Measurements from ENCODE around the gene B4GALT4. TPM values are rescaled to one million over a fixed set of nuclear protein-coding genes. Genes with fewer than 3 reads are reported as not detected.

Gene B4GALT4
- total and polyA plus RNA-seq, 11 donors, result 8.1 to 15.9 (median 12.1) TPM

DNA sequence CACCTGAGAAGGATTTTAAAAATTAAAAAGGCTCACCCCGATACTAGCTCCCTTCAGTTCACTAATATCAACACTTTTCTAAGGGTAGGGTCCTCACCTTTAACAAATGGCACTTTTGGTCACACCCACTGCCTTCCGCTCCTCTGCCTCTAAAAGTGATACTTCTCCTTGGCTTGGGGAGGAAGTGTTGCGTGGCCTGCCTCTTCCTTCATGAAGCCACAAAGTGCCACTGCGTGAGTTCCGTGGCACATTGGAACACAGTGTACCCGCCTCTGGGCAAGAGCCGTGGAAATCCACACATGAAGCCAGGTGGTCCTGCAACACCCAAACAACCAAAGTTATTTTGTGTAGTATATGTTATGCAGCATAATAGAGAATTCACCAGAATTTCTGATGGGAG lies 3.9 kb downstream of the B4GALT4 start:
- TF ChIP-seq CTCF (IDR thresholded peaks at IDR 0.05), result no peak
- no peak for TF ChIP-seq POLR2A (IDR thresholded peaks at IDR 0.05)
- Histone ChIP-seq H3K9me3 (no peaks in the 10 kb centered on the region), H3K4me1 (peaks cover 0 to 54% (median 25%) of the 10 kb centered on the region in 12 donors), H3K4me3 (no peak overlapping the region), H3K27ac (peak overlapping the region in 1 of 12 donors; percentile 23), H3K27me3 (no peaks in the 10 kb centered on the region), H3K36me3 (peaks cover 0 to 51% (median 39%) of the 10 kb centered on the region in 9 donors)
- intact Hi-C loops (cut with DNase I), result loop anchor here in 1 of 10 donors (10.0 kb wide), 1 partner anchor 352 kb away; no protein-coding TSS in a partner anchor
- WGBS, 4 donors, result 81 to 94% (median 93%) methylated on average over 7 of the region's 7 CpGs
- no peak for ATAC-seq
- DNase-seq, result no peak

GRCh38 chr3:119235151-119235550 lies 5.5 kb downstream of the B4GALT4 start:
- Histone ChIP-seq H3K4me3 (no peak overlapping the region), H3K27me3 (no peaks in the 10 kb centered on the region), H3K27ac (peak overlapping the region in 1 of 12 donors; percentile 10), H3K4me1 (peaks cover 0 to 45% (median 17%) of the 10 kb centered on the region in 12 donors), H3K9me3 (no peaks in the 10 kb centered on the region), H3K36me3 (peaks cover 0 to 62% (median 45%) of the 10 kb centered on the region in 9 donors)
- 43 to 80% (median 71%) methylated on average over 1 of the region's 1 CpG for WGBS, 4 donors
- intact Hi-C loops (cut with DNase I), result loop anchor here in 1 of 10 donors (10.0 kb wide), 1 partner anchor 350 kb away; no protein-coding TSS in a partner anchor
- ATAC-seq, result no peak
- DNase-seq, result no peak
- TF ChIP-seq POLR2A (IDR thresholded peaks at IDR 0.05), result no peak
- no peak for TF ChIP-seq CTCF (IDR thresholded peaks at IDR 0.05)

GRCh38 chr3:119234610-119235009 lies 6.1 kb downstream of the B4GALT4 start:
- Histone ChIP-seq H3K4me3 (no peak overlapping the region), H3K36me3 (peaks cover 0 to 68% (median 50%) of the 10 kb centered on the region in 9 donors), H3K27me3 (no peaks in the 10 kb centered on the region), H3K27ac (peak overlapping the region in 1 of 12 donors; percentile 10), H3K4me1 (peaks cover 0 to 39% (median 14%) of the 10 kb centered on the region in 12 donors), H3K9me3 (no peaks in the 10 kb centered on the region)
- no peak for TF ChIP-seq CTCF (IDR thresholded peaks at IDR 0.05)
- no peak for TF ChIP-seq POLR2A (IDR thresholded peaks at IDR 0.05)
- intact Hi-C loops (cut with DNase I), result loop anchor here in 1 of 10 donors (10.0 kb wide), 1 partner anchor 350 kb away; no protein-coding TSS in a partner anchor
- 56 to 68% (median 59%) methylated on average over 1 of the region's 1 CpG for WGBS, 4 donors
- DNase-seq, result no peak
- no peak for ATAC-seq

GRCh38 chr3:119230745-119231144 lies 9.9 kb downstream of the B4GALT4 start:
- Histone ChIP-seq H3K4me1 (peaks cover 0 to 12% (median 2%) of the 10 kb centered on the region in 12 donors), H3K27me3 (no peaks in the 10 kb centered on the region), H3K27ac (no peak overlapping the region), H3K4me3 (no peak overlapping the region), H3K36me3 (peaks cover 0 to 93% (median 83%) of the 10 kb centered on the region in 9 donors), H3K9me3 (no peaks in the 10 kb centered on the region)
- ATAC-seq, result no peak
- intact Hi-C loops (cut with DNase I), result loop anchor here in 1 of 10 donors (10.0 kb wide), 1 partner anchor 346 kb away; no protein-coding TSS in a partner anchor
- TF ChIP-seq CTCF (IDR thresholded peaks at IDR 0.05) (no peak), POLR2A (IDR thresholded peaks at IDR 0.05) (no peak)
- no peak for DNase-seq

All from heart left ventricle (tissue), 16 donors.